OCI-LY1 (cell line): ENCODE results near the gene TXNL4A.

ENCODE experiments used
- CTCF ChIP-seq: fragments of 200-600 bp; sonication (generic), shearing (Covaris generic); IDR thresholded peaks from 2 replicates; pipeline ENCODE4 v1.5.1; 2017; ENCODE audit warnings: mild to moderate bottlenecking, antibody characterized with exemption, low read length, moderate library complexity, mixed read lengths
- EZH2 ChIP-seq: fragments of 200-600 bp; sonication (generic), shearing (Covaris generic); IDR thresholded peaks from 2 replicates; pipeline ENCODE4 v1.8.0; 2017; ENCODE audit warnings: borderline replicate concordance, mixed run types, mild to moderate bottlenecking, antibody characterized with exemption, low read length, moderate library complexity, mixed read lengths

- no peak for TF ChIP-seq CTCF
- no peak for TF ChIP-seq EZH2
Observed at GRCh38 chr18:80004600-80005342, 16.4 kb upstream of the TXNL4A start.
